Measurements from ENCODE around the gene GSG1L. TPM values are rescaled to one million over a fixed set of nuclear protein-coding genes. Genes with fewer than 3 reads are reported as not detected.

The GSG1L gene
- total and polyA plus RNA-seq, 9 of the 15 experiments (the other 6 are each of a cell fraction or from before 2014, with no cell fraction given) = not detected

DNA sequence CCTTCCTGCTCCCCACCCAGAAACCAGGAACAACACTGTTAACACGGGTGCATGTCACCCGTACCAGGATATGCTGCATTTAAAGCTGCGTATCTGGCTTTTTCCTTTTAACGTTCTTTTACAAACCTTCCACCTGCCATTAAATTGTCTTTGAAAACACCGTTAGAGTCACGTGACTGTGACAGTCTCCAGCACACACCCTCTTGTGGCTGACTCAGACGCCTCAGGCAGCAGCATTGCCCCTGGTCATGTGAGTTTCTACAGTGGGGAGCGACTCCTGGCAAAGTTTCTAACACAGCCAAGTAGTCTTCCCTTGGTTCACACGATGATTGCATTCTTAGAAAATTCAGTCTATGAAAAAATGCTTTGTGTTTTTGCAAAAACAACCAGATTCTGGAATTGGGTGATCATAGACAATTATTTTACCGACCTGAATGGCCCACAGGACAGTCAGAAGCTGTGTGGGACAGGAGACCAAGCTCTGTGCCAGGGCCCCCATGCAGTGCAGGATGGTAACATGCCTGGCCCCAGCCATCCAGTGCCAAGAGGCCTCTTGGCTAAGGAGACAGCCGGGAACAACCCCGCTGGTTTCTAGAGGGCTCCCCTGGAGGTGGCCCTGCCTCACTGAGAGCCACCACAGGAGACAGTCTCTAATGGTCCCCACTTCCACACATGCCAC lies 314.5 kb downstream of the GSG1L start (continued):
- TF ChIP-seq CUX1 (CRISPR knock-in tag; IDR thresholded peaks at IDR 0.05) (no peak), RUNX1 (IDR thresholded peaks at IDR 0.05; ENCODE audit: low read depth) (no peak), THRAP3 (IDR thresholded peaks at IDR 0.05; ENCODE audit: borderline replicate concordance) (no peak), PTTG1 (tag; IDR thresholded peaks at IDR 0.05; ENCODE audit: low read depth) (no peak), TCF15 (CRISPR knock-in tag; IDR thresholded peaks at IDR 0.05) (no peak), ZNF584 (CRISPR knock-in tag; IDR thresholded peaks at IDR 0.05; ENCODE audit: low read depth) (no peak), ZNF830 (CRISPR knock-in tag; IDR thresholded peaks at IDR 0.05) (no peak), BHLHE40 (IDR thresholded peaks at IDR 0.05; ENCODE audit: low read length) (peak; percentile 96), ATF6 (CRISPR knock-in tag; IDR thresholded peaks at IDR 0.05) (no peak), ZNF124 (CRISPR knock-in tag; IDR thresholded peaks at IDR 0.05) (no peak), CREM (IDR thresholded peaks at IDR 0.05; ENCODE audit: low read depth) (peak; percentile 56; the same call in 1 of the 2 replicates), ZNF79 (CRISPR knock-in tag; IDR thresholded peaks at IDR 0.05; ENCODE audit: low read depth) (no peak), ZNF282 (CRISPR knock-in tag; IDR thresholded peaks at IDR 0.05) (no peak), HMG20B (CRISPR knock-in tag; IDR thresholded peaks at IDR 0.05) (no peak), PTBP1 (IDR thresholded peaks at IDR 0.05; ENCODE audit: low read depth, low read length) (no peak), KHSRP (IDR thresholded peaks at IDR 0.05) (no peak)
- TF ChIP-seq, protein P1, sequence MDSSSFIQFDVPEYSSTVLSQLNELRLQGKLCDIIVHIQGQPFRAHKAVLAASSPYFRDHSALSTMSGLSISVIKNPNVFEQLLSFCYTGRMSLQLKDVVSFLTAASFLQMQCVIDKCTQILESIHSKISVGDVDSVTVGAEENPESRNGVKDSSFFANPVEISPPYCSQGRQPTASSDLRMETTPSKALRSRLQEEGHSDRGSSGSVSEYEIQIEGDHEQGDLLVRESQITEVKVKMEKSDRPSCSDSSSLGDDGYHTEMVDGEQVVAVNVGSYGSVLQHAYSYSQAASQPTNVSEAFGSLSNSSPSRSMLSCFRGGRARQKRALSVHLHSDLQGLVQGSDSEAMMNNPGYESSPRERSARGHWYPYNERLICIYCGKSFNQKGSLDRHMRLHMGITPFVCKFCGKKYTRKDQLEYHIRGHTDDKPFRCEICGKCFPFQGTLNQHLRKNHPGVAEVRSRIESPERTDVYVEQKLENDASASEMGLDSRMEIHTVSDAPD (CRISPR knock-in tag; IDR thresholded peaks at IDR 0.05) = no peak
- TF ChIP-seq, protein P2, sequence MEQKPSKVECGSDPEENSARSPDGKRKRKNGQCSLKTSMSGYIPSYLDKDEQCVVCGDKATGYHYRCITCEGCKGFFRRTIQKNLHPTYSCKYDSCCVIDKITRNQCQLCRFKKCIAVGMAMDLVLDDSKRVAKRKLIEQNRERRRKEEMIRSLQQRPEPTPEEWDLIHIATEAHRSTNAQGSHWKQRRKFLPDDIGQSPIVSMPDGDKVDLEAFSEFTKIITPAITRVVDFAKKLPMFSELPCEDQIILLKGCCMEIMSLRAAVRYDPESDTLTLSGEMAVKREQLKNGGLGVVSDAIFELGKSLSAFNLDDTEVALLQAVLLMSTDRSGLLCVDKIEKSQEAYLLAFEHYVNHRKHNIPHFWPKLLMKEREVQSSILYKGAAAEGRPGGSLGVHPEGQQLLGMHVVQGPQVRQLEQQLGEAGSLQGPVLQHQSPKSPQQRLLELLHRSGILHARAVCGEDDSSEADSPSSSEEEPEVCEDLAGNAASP (IDR thresholded peaks at IDR 0.05) = no peak

Measured in K562 (cell line).